Vagina (tissue), 2 donors: Measurements from ENCODE around the gene KIRREL3. TPM values are rescaled to one million over a fixed set of nuclear protein-coding genes. Genes with fewer than 3 reads are reported as not detected.

Source experiments
- DNase-seq, 2 donors: peaks; one replicate each; pipeline ENCODE4 v3.0.0-alpha.2; 2017; ENCODE audit errors: extremely low spot score in 2 of 2
- H3K27ac ChIP-seq: fragments of 200-600 bp; sonication (generic); one replicate; pipeline ENCODE4 v1.5.1; 2019
- H3K27me3 ChIP-seq: fragments of 200-600 bp; sonication (generic); one replicate; pipeline ENCODE4 v1.5.1; 2019
- H3K36me3 ChIP-seq, 2 donors: fragments of 200-600 bp; sonication (generic); one replicate each; pipeline ENCODE4 v1.5.1; 2017 to 2019
- H3K4me1 ChIP-seq: fragments of 200-600 bp; sonication (generic); one replicate; pipeline ENCODE4 v1.5.1; 2019
- H3K4me3 ChIP-seq, 2 donors: fragments of 200-600 bp; sonication (generic); 1 replicate in 1 of 2; 2 replicates in 1 of 2; pipeline ENCODE4 v1.5.1; 2016 to 2019
- H3K9me3 ChIP-seq: fragments of 200-600 bp; sonication (generic); one replicate; pipeline ENCODE4 v1.5.1; 2019
- CTCF ChIP-seq, 3 experiments: fragments of 450-650 bp in 2 of 3; fragments of 200-600 bp in 1 of 3; sonication (generic) in 1 of 3; IDR thresholded peaks; one replicate each; pipeline ENCODE4 v1.5.1; 2017 to 2019; ENCODE audit warnings: antibody characterized with exemption in 3 of 3, mild to moderate bottlenecking in 2 of 3, moderate library complexity in 2 of 3
- POLR2A ChIP-seq, 2 donors: fragments of 450-650 bp; IDR thresholded peaks; one replicate each; pipeline ENCODE4 v1.6.1; 2017; ENCODE audit warnings: antibody characterized with exemption in 2 of 2, mild to moderate bottlenecking in 2 of 2, moderate library complexity in 2 of 2
- POLR2AphosphoS5 ChIP-seq, 2 donors: sonication (generic); formaldehyde crosslinking; IDR thresholded peaks; one replicate each; pipeline ENCODE4 v1.9.0; 2017; ENCODE audit warnings: antibody characterized with exemption in 2 of 2, mild to moderate bottlenecking in 2 of 2, low read depth in 1 of 2; ENCODE audit not compliant: insufficient read depth in 1 of 2
- intact Hi-C: fragments of 100-400 bp; cut with DNase I; formaldehyde crosslinking; loops from one replicate; pipeline ENCODE4 v1.15.1; 2023
- total RNA-seq: library from RNA; depleted of rRNA; stranded (reverse); fragments of >200 nt; gene quantifications from one replicate; pipeline ENCODE4 v1.2.3, GENCODE V29; 2016

The KIRREL3 gene
- total RNA-seq, 1 donor from 2014 or later, result not detected

- H3K36me3 ChIP-seq, result no peaks in the 10 kb centered on the region
- H3K27ac ChIP-seq, result no peak overlapping the region
- no peaks in the 10 kb centered on the region for H3K27me3 ChIP-seq
- H3K4me3 ChIP-seq, result no peak overlapping the region
- no peak for DNase-seq
- no peaks in the 10 kb centered on the region for H3K9me3 ChIP-seq
- H3K4me1 ChIP-seq, result no peaks in the 10 kb centered on the region
- intact Hi-C loops, result no loop called here
- TF ChIP-seq POLR2A (IDR thresholded peaks at IDR 0.05), result no peak
- TF ChIP-seq POLR2AphosphoS5 (IDR thresholded peaks at IDR 0.05; ENCODE audit: insufficient read depth in 1 of 2, low read depth in 1 of 2), result no peak
- TF ChIP-seq CTCF (IDR thresholded peaks at IDR 0.05), result no peak
Observed at GRCh38 chr11:126880872-126881271, 119.7 kb downstream of the KIRREL3 start.

GRCh38 chr11:126879516-126879915 lies 121.1 kb downstream of the KIRREL3 start:
- intact Hi-C loops, result no loop called here
- Histone ChIP-seq H3K4me3 (no peak overlapping the region), H3K27me3 (no peaks in the 10 kb centered on the region), H3K27ac (no peak overlapping the region), H3K9me3 (no peaks in the 10 kb centered on the region), H3K36me3 (no peaks in the 10 kb centered on the region), H3K4me1 (no peaks in the 10 kb centered on the region)
- no peak for DNase-seq
- TF ChIP-seq POLR2AphosphoS5 (IDR thresholded peaks at IDR 0.05; ENCODE audit: insufficient read depth in 1 of 2, low read depth in 1 of 2), result no peak
- TF ChIP-seq POLR2A (IDR thresholded peaks at IDR 0.05), result no peak
- no peak for TF ChIP-seq CTCF (IDR thresholded peaks at IDR 0.05)

- TF ChIP-seq POLR2A (IDR thresholded peaks at IDR 0.05) (no peak), CTCF (IDR thresholded peaks at IDR 0.05) (no peak), POLR2AphosphoS5 (IDR thresholded peaks at IDR 0.05; ENCODE audit: insufficient read depth in 1 of 2, low read depth in 1 of 2) (no peak)
- intact Hi-C loops, result no loop called here
- no peaks in the 10 kb centered on the region for H3K36me3 ChIP-seq
- H3K4me3 ChIP-seq, result no peak overlapping the region
- no peak overlapping the region for H3K27ac ChIP-seq
- H3K4me1 ChIP-seq, result no peaks in the 10 kb centered on the region
- no peaks in the 10 kb centered on the region for H3K9me3 ChIP-seq
- H3K27me3 ChIP-seq, result no peaks in the 10 kb centered on the region
- DNase-seq, result no peak
Observed at GRCh38 chr11:126878913-126879482, 121.6 kb downstream of the KIRREL3 start.

GRCh38 chr11:126874831-126875230 lies 125.7 kb downstream of the KIRREL3 start:
- no peak for TF ChIP-seq POLR2AphosphoS5 (IDR thresholded peaks at IDR 0.05; ENCODE audit: insufficient read depth in 1 of 2, low read depth in 1 of 2)
- no peak for TF ChIP-seq POLR2A (IDR thresholded peaks at IDR 0.05)
- no peak for TF ChIP-seq CTCF (IDR thresholded peaks at IDR 0.05)
- no peaks in the 10 kb centered on the region for H3K36me3 ChIP-seq
- intact Hi-C loops, result no loop called here
- H3K4me1 ChIP-seq, result no peaks in the 10 kb centered on the region
- no peaks in the 10 kb centered on the region for H3K9me3 ChIP-seq
- H3K27ac ChIP-seq, result no peak overlapping the region
- H3K4me3 ChIP-seq, result no peak overlapping the region
- DNase-seq, result no peak
- no peaks in the 10 kb centered on the region for H3K27me3 ChIP-seq

GRCh38 chr11:126874276-126874675 lies 126.3 kb downstream of the KIRREL3 start:
- intact Hi-C loops, result no loop called here

More at GRCh38 chr11:126874276-126874675, 126.3 kb downstream of the KIRREL3 start:
- Histone ChIP-seq H3K9me3 (no peaks in the 10 kb centered on the region), H3K27me3 (no peaks in the 10 kb centered on the region), H3K27ac (no peak overlapping the region), H3K36me3 (no peaks in the 10 kb centered on the region), H3K4me1 (no peaks in the 10 kb centered on the region), H3K4me3 (no peak overlapping the region)
- TF ChIP-seq CTCF (IDR thresholded peaks at IDR 0.05) (no peak), POLR2AphosphoS5 (IDR thresholded peaks at IDR 0.05; ENCODE audit: insufficient read depth in 1 of 2, low read depth in 1 of 2) (no peak), POLR2A (IDR thresholded peaks at IDR 0.05) (no peak)
- no peak for DNase-seq
